ENCODE measurements around the gene RIN3.

The RIN3 gene

GRCh38 chr14:92552066-92552465, 38.5 kb downstream of the RIN3 start:
- TF ChIP-seq NFRKB (IDR thresholded peaks at IDR 0.05) (no peak), BHLHE40 (IDR thresholded peaks at IDR 0.05; ENCODE audit: borderline replicate concordance) (no peak), ZNF384 (IDR thresholded peaks at IDR 0.05) (no peak), SP1 (IDR thresholded peaks at IDR 0.05) (no peak), LEF1 (IDR thresholded peaks at IDR 0.05; ENCODE audit: borderline replicate concordance) (no peak), FOXM1 (IDR thresholded peaks at IDR 0.05; ENCODE audit: borderline replicate concordance) (no peak), TARDBP (IDR thresholded peaks at IDR 0.05) (no peak), FOXA1 (IDR thresholded peaks at IDR 0.05) (no peak), HDGF (IDR thresholded peaks at IDR 0.05; ENCODE audit: borderline replicate concordance) (no peak), ELF4 (IDR thresholded peaks at IDR 0.05) (no peak), CTBP1 (IDR thresholded peaks at IDR 0.05; ENCODE audit: borderline replicate concordance) (no peak), PKNOX1 (IDR thresholded peaks at IDR 0.05) (no peak), L3MBTL2 (conservative IDR thresholded peaks at IDR 0.05) (no peak), SUZ12 (IDR thresholded peaks at IDR 0.05) (no peak), FOXK2 (IDR thresholded peaks at IDR 0.05) (no peak)
- no peak for DNase-seq (ENCODE audit: extremely low spot score)
- POLR2A ChIA-PET: no interaction called here
- CTCF ChIA-PET: no interaction called here

GRCh38 chr14:92553438-92553837, 39.9 kb downstream of the RIN3 start:
- no peak for DNase-seq (ENCODE audit: extremely low spot score)
- ChIA-PET CTCF (no interaction called here), POLR2A (no interaction called here)
- TF ChIP-seq FOXK2 (IDR thresholded peaks at IDR 0.05) (no peak), L3MBTL2 (conservative IDR thresholded peaks at IDR 0.05) (no peak), FOXA1 (IDR thresholded peaks at IDR 0.05) (no peak), ZNF384 (IDR thresholded peaks at IDR 0.05) (no peak), TARDBP (IDR thresholded peaks at IDR 0.05) (no peak), CTBP1 (IDR thresholded peaks at IDR 0.05; ENCODE audit: borderline replicate concordance) (no peak), BHLHE40 (IDR thresholded peaks at IDR 0.05; ENCODE audit: borderline replicate concordance) (no peak), ELF4 (IDR thresholded peaks at IDR 0.05) (no peak), SP1 (IDR thresholded peaks at IDR 0.05) (no peak), FOXM1 (IDR thresholded peaks at IDR 0.05; ENCODE audit: borderline replicate concordance) (no peak), SUZ12 (IDR thresholded peaks at IDR 0.05) (no peak), ARNT (IDR thresholded peaks at IDR 0.05) (no peak), HDGF (IDR thresholded peaks at IDR 0.05; ENCODE audit: borderline replicate concordance) (no peak), NFRKB (IDR thresholded peaks at IDR 0.05) (no peak), LEF1 (IDR thresholded peaks at IDR 0.05; ENCODE audit: borderline replicate concordance) (no peak)

DNA sequence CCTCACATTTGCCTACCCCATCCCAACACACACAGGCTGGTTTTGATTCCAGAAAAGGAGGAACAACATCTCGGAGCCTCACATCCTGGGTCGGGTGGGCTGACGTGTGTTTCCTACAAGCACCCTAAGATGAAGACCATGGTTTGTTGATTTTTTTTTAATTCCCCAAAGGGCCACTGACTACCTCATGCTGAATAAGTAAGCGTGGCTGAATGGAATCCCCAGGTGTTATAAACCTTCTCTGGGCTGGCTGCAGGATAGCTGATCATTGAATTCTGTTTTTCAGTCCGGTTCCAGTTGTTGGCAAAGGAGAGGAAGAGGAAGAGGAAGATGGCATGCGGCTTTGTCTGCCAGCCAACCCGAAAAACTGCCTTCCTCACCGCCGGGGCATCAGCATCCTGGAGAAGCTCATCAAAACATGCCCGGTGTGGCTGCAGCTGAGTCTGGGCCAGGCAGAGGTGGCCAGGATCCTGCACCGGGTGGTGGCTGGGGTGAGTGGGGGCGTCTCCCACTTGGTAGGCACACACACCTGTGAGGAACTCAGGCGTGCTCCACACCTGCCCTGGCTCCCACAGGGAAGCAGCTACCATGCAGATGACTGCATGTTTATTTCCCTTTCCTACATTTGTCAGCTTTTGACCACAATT, 42.0 kb downstream of the RIN3 start:
- ChIA-PET CTCF (no interaction called here), POLR2A (no interaction called here)
- no peak for DNase-seq (ENCODE audit: extremely low spot score)
- TF ChIP-seq BHLHE40 (IDR thresholded peaks at IDR 0.05; ENCODE audit: borderline replicate concordance) (no peak), NFRKB (IDR thresholded peaks at IDR 0.05) (no peak), CTBP1 (IDR thresholded peaks at IDR 0.05; ENCODE audit: borderline replicate concordance) (no peak), TARDBP (IDR thresholded peaks at IDR 0.05) (no peak), LEF1 (IDR thresholded peaks at IDR 0.05; ENCODE audit: borderline replicate concordance) (no peak), SUZ12 (IDR thresholded peaks at IDR 0.05) (no peak), L3MBTL2 (conservative IDR thresholded peaks at IDR 0.05) (no peak), ZNF384 (IDR thresholded peaks at IDR 0.05) (no peak), PKNOX1 (IDR thresholded peaks at IDR 0.05) (no peak), ARNT (IDR thresholded peaks at IDR 0.05) (no peak), FOXK2 (IDR thresholded peaks at IDR 0.05) (no peak), FOXA1 (IDR thresholded peaks at IDR 0.05) (no peak), HDGF (IDR thresholded peaks at IDR 0.05; ENCODE audit: borderline replicate concordance) (no peak), FOXM1 (IDR thresholded peaks at IDR 0.05; ENCODE audit: borderline replicate concordance) (no peak), ELF4 (IDR thresholded peaks at IDR 0.05) (no peak), SP1 (IDR thresholded peaks at IDR 0.05) (no peak)

DNA sequence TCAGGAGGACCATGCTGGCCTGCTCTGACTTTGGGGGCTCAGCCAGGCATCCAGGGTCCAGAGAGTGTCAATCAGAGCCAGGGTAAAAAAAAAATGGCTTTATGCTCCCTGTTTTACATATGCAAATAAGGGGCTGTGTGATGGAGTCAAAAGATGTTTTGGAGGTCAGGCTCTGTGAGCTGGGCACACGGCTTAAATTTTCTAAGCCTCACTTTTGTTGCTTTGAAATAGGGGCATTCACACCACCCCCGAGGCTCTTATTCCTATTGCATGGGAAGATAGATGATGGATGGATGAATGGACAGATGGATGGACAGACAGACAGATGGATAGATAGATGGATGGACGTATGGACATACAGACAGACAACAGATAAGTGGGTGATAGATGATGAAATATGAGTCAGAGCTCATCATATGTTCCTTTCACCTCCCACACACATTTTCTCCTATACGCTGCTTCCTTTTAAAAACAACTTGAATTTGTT, 42.7 kb downstream of the RIN3 start:
- DNase-seq (ENCODE audit: extremely low spot score): no peak
- ChIA-PET POLR2A (no interaction called here), CTCF (interaction anchor here (0.7 kb wide), 1 partner anchor 1716 kb away, joined by 4 read pairs; no protein-coding TSS in a partner anchor)
- no peak for TF ChIP-seq L3MBTL2 (conservative IDR thresholded peaks at IDR 0.05)
- no peak for TF ChIP-seq NFRKB (IDR thresholded peaks at IDR 0.05)
- TF ChIP-seq SP1 (IDR thresholded peaks at IDR 0.05): no peak

GRCh38 chr14:92556863-92557543, 43.4 kb downstream of the RIN3 start:
- TF ChIP-seq PKNOX1 (IDR thresholded peaks at IDR 0.05) (no peak), CTBP1 (IDR thresholded peaks at IDR 0.05; ENCODE audit: borderline replicate concordance) (no peak), SP1 (IDR thresholded peaks at IDR 0.05) (no peak), BHLHE40 (IDR thresholded peaks at IDR 0.05; ENCODE audit: borderline replicate concordance) (no peak), HDGF (IDR thresholded peaks at IDR 0.05; ENCODE audit: borderline replicate concordance) (no peak), ELF4 (IDR thresholded peaks at IDR 0.05) (no peak), FOXK2 (IDR thresholded peaks at IDR 0.05) (no peak), FOXM1 (IDR thresholded peaks at IDR 0.05; ENCODE audit: borderline replicate concordance) (no peak), NFRKB (IDR thresholded peaks at IDR 0.05) (no peak), ZNF384 (IDR thresholded peaks at IDR 0.05) (no peak)
- ChIA-PET CTCF (interaction anchor here (0.7 kb wide), 1 partner anchor 1716 kb away, joined by 4 read pairs; no protein-coding TSS in a partner anchor), POLR2A (no interaction called here)
- DNase-seq (ENCODE audit: extremely low spot score): no peak
